K562 (cell line): ENCODE results near the gene ELMO1. TPM values are rescaled to one million over a fixed set of nuclear protein-coding genes. Genes with fewer than 3 reads are reported as not detected.

Experiments
- ATAC-seq: fragments of 200-7000 bp; cut with Tn5 transposase; 3 replicates; pipeline ENCODE4 v1.9.1; 2020; ENCODE audit warnings: moderate library complexity
- BruUV-seq: library from RNA; stranded (reverse); fragments of 400-500 nt; replicated peaks from 2 replicates; lab custom pipeline; 2021; lab: Mats Ljungman, UMichigan
- CTCF ChIA-PET: fragments of 300-600 bp; formaldehyde crosslinking; extraction: SDS; loops from one replicate; lab custom pipeline; 2021; ENCODE audit warnings: low intra/inter-chr PET ratio; lab: Yijun Ruan, JAX
- POLR2A ChIA-PET: fragments of 300-600, 350-650 bp; sonication (Branson Sonifier 250); formaldehyde crosslinking; extraction: SDS; loops from one replicate; lab custom pipeline; 2021; ENCODE audit warnings: antibody characterized with exemption, inconsistent platforms; lab: Yijun Ruan, JAX
- DNase-seq, 4 experiments: peaks; one replicate each; pipeline versions ENCODE4 v3.0.0 to v3.0.0-alpha.2; 2011 to 2018; ENCODE audit warnings: low spot score in 3 of 4, mixed read lengths in 3 of 4; ENCODE audit errors: extremely low read depth in 1 of 4
- FAIRE-seq: peaks from 2 replicates; lab custom pipeline; 2011; peaks lifted over from hg19 to GRCh38; lab: Jason Lieb, UNC
- H2AFZ ChIP-seq: 2 replicates; pipeline ENCODE4 v1.6.0; 2011; ENCODE audit warnings: low read depth, low read length, control low read depth, inconsistent platforms
- H3K27ac ChIP-seq: fragments of 200-600 bp; 3 replicates; pipeline ENCODE4 v1.8.0; 2011; ENCODE audit warnings: low read depth, mild to moderate bottlenecking, control low read depth, inconsistent platforms, low read length, moderate library complexity, mixed read lengths; ENCODE audit errors: extremely low read depth
- H3K27me3 ChIP-seq, 2 experiments: fragments of 300-600 bp in 1 of 2; 2 replicates in 1 of 2; 3 replicates in 1 of 2; pipeline versions ENCODE4 v1.6.0 to v1.8.0; 2011; ENCODE audit warnings: inconsistent platforms in 2 of 2, low read length in 2 of 2, mild to moderate bottlenecking in 1 of 2, mixed read lengths in 1 of 2, moderate library complexity in 1 of 2; ENCODE audit not compliant: control insufficient read depth in 2 of 2, insufficient read depth in 2 of 2
- H3K36me3 ChIP-seq: fragments of 300-600 bp; 3 replicates; pipeline ENCODE4 v1.8.0; 2011; ENCODE audit warnings: mild to moderate bottlenecking, low read length, inconsistent platforms; ENCODE audit not compliant: control insufficient read depth, insufficient read depth
- H3K4me1 ChIP-seq, 2 experiments: fragments of 200-600 bp in 1 of 2; replicated peaks in 1 of 2; 2 replicates in 1 of 2; 3 replicates in 1 of 2; pipeline versions ENCODE4 v1.5.1 to v1.8.0; 2011; ENCODE audit warnings: inconsistent platforms in 2 of 2, low read length in 2 of 2, mild to moderate bottlenecking in 1 of 2, mixed read lengths in 1 of 2, moderate library complexity in 1 of 2; ENCODE audit not compliant: control insufficient read depth in 2 of 2, insufficient read depth in 2 of 2
- H3K4me2 ChIP-seq: 2 replicates; pipeline ENCODE4 v1.6.1; 2011; ENCODE audit warnings: low read length, control low read depth, inconsistent platforms, mixed read lengths; ENCODE audit not compliant: insufficient read depth
- H3K4me3 ChIP-seq: fragments of 200-600 bp; sonication (generic), shearing (Covaris generic); 2 replicates; pipeline ENCODE4 v1.5.1; 2016; ENCODE audit warnings: control low read depth, inconsistent platforms
- H3K79me2 ChIP-seq: fragments of 200-600 bp; 3 replicates; pipeline ENCODE4 v1.8.0; 2011; ENCODE audit warnings: low read length, inconsistent platforms; ENCODE audit not compliant: control insufficient read depth, insufficient read depth
- H3K9ac ChIP-seq, 2 experiments: 2 replicates each; pipeline versions ENCODE4 v1.6.0 to v1.6.1; 2011; ENCODE audit warnings: low read depth in 2 of 2, low read length in 2 of 2, control low read depth in 1 of 2, inconsistent platforms in 1 of 2, mild to moderate bottlenecking in 1 of 2, mixed read lengths in 1 of 2; ENCODE audit not compliant: insufficient read depth in 1 of 2
- H3K9me1 ChIP-seq: one replicate; pipeline ENCODE4 v1.6.0; 2011; ENCODE audit warnings: inconsistent platforms, mild to moderate bottlenecking, low read length, moderate library complexity; ENCODE audit not compliant: control insufficient read depth, insufficient read depth
- H3K9me3 ChIP-seq: replicated peaks from 2 replicates; pipeline ENCODE4 v1.5.1; 2011; ENCODE audit warnings: low read depth, low read length, inconsistent platforms; ENCODE audit not compliant: control insufficient read depth, insufficient read depth
- H4K20me1 ChIP-seq: replicated peaks from 2 replicates; pipeline ENCODE4 v1.6.1; 2011; ENCODE audit warnings: low read length, inconsistent platforms, mixed read lengths; ENCODE audit not compliant: control insufficient read depth, insufficient read depth
- ADNP ChIP-seq: fragments of 200-800 bp; sonication (Bioruptor generic); IDR thresholded peaks from 2 replicates; pipeline ENCODE4 v1.6.1; 2016; ENCODE audit warnings: missing genetic modification characterization, missing compliant biosample characterization
- CAMTA2 ChIP-seq: fragments of 250-450 bp; sonication (Bioruptor Pico); conservative IDR thresholded peaks from 2 replicates; pipeline ENCODE4 v1.5.1; 2022
- CHD1 ChIP-seq: fragments of 200-600 bp; sonication (generic); IDR thresholded peaks from one replicate; pipeline ENCODE4 v1.6.1; 2012; ENCODE audit warnings: mild to moderate bottlenecking, moderate library complexity, low read length, inconsistent platforms
- ELF1 ChIP-seq: fragments of 200-800 bp; sonication (Bioruptor generic); IDR thresholded peaks from 2 replicates; pipeline ENCODE4 v1.6.1; 2016; ENCODE audit warnings: missing genetic modification characterization, missing compliant biosample characterization
- FOXO4 ChIP-seq: fragments of 450-650 bp; formaldehyde crosslinking; IDR thresholded peaks from 2 replicates; pipeline ENCODE4 v1.4.0; 2020; ENCODE audit warnings: mild to moderate bottlenecking, moderate library complexity
- GATAD2A ChIP-seq: fragments of 450-650 bp; IDR thresholded peaks from 2 replicates; pipeline ENCODE4 v1.6.1; 2017
- HLTF ChIP-seq: fragments of 450-650 bp; IDR thresholded peaks from 2 replicates; pipeline ENCODE4 v1.6.1; 2016
- JUN ChIP-seq, 2 experiments: sonication (generic) in 1 of 2; formaldehyde crosslinking in 1 of 2; IDR thresholded peaks; 2 replicates each; pipeline versions ENCODE4 v1.6.1 to v1.8.0; 2012 to 2022; ENCODE audit warnings: borderline replicate concordance in 2 of 2, mild to moderate bottlenecking in 2 of 2, improper control_type of control experiment in 1 of 2, low read depth in 1 of 2, low read length in 1 of 2, missing genetic modification reagents in 1 of 2
- NEUROD1 ChIP-seq: fragments of 150-350 bp; IDR thresholded peaks from 2 replicates; pipeline ENCODE4 v1.6.1; 2014; ENCODE audit warnings: borderline replicate concordance, low read length, low read depth; ENCODE audit not compliant: partially characterized antibody
- PHF20 ChIP-seq: fragments of 450-650 bp; IDR thresholded peaks from 2 replicates; pipeline ENCODE4 v1.6.1; 2018; ENCODE audit not compliant: partially characterized antibody
- POLR2G ChIP-seq: fragments of 200-400 bp; formaldehyde crosslinking; IDR thresholded peaks from 2 replicates; pipeline ENCODE4 v1.6.1; 2017; ENCODE audit warnings: low read depth, mild to moderate bottlenecking, antibody characterized with exemption, low read length, moderate library complexity
- PRPF4 ChIP-seq: fragments of 200-400 bp; formaldehyde crosslinking; IDR thresholded peaks from one replicate; pipeline ENCODE4 v1.6.1; 2017; ENCODE audit warnings: low read length, low read depth, mild to moderate bottlenecking; ENCODE audit not compliant: insufficient read depth, poor library complexity, severe bottlenecking
- SRF ChIP-seq, 2 experiments: fragments of 250-450, 450-650 bp in 1 of 2; sonication (Bioruptor Pico) in 1 of 2; sonication (generic) in 1 of 2; formaldehyde crosslinking; IDR thresholded peaks; 2 replicates each; pipeline versions ENCODE4 v1.5.0 to v1.5.1; 2020 to 2022; ENCODE audit warnings: mild to moderate bottlenecking in 1 of 2, missing genetic modification reagents in 1 of 2
- TRIM25 ChIP-seq: fragments of 450-650 bp; IDR thresholded peaks from 2 replicates; pipeline ENCODE4 v1.7.0; 2016; ENCODE audit warnings: borderline replicate concordance
- ZNF551 ChIP-seq: fragments of 250-450 bp; sonication (Bioruptor Pico); IDR thresholded peaks from 2 replicates; pipeline ENCODE4 v1.5.0; 2021; ENCODE audit warnings: mild to moderate bottlenecking, moderate library complexity
- ZNF561 ChIP-seq: fragments of 450-650 bp; formaldehyde crosslinking; conservative IDR thresholded peaks from 2 replicates; pipeline ENCODE4 v1.4.0; 2020; ENCODE audit warnings: mild to moderate bottlenecking, moderate library complexity
- WGBS: fragments of 100-300 bp; shearing (Covaris generic); methylation state at CpG from one replicate; pipeline ENCODE4 v1.1.6; 2016; ENCODE audit warnings: low coverage, mixed read lengths; ENCODE audit not compliant: insufficient coverage; ENCODE audit errors: missing lambda C conversion rate; 5-methylcytosine and 5-hydroxymethylcytosine counted together
- in situ Hi-C: fragments of 300-500 bp; cut with MboI; formaldehyde crosslinking; loops from 4 replicates; pipeline ENCODE4 v1.15.0; 2018; ENCODE audit warnings: inconsistent platforms, mixed read lengths
- intact Hi-C: fragments of 100-400 bp; cut with micrococcal nuclease; formaldehyde crosslinking; loops from 2 replicates; pipeline ENCODE4 v1.14.2; 2022
- polyA plus RNA-seq, 8 experiments: library from polyadenylated mRNA; depleted of rRNA in 4 of 8; stranded (reverse) in 5 of 8; unstranded in 3 of 8; fragments of >200 nt; fragmentation: Nextera tagmentation in 2 of 8; fragmentation: Illumina TruSeq in 1 of 8; extraction: Ambion mirVana in 2 of 8; extraction: Trizol in 1 of 8; gene quantifications; 2 replicates each; pipeline versions ENCODE4 v1.2.1 to v1.2.3, GENCODE V29; 2011 to 2014; ENCODE audit warnings: inconsistent platforms in 1 of 8, missing spikeins in 1 of 8
- total RNA-seq, 7 experiments: library from RNA; depleted of rRNA in 6 of 7; stranded (reverse); fragments of >200 nt in 6 of 7; fragmentation: Illumina TruSeq in 2 of 7; extraction: Trizol in 2 of 7; gene quantifications; 2 replicates each; pipeline versions ENCODE4 v1.2.1 to v1.2.3, GENCODE V29; 2011 to 2021; ENCODE audit warnings: low replicate concordance in 1 of 7

ELMO1 gene
- total and polyA plus RNA-seq, 9 of the 15 experiments (the other 6 are each of a cell fraction or from before 2014, with no cell fraction given), result 0.36 to 7.2 (median 3.6) TPM

- DNase-seq, result no peak
- no peak overlapping the region for H3K4me2 ChIP-seq
- no peaks in the 10 kb centered on the region for H3K27me3 ChIP-seq
- no peak for ATAC-seq
- no peaks in the 10 kb centered on the region for H3K9me1 ChIP-seq
- FAIRE-seq, result no peak
- no peak overlapping the region for H2AFZ ChIP-seq
- no peaks in the 10 kb centered on the region for H4K20me1 ChIP-seq
- no peak overlapping the region for H3K9ac ChIP-seq
- intact Hi-C loops (no loop called here), in situ Hi-C loops (no loop called here)
- no peaks in the 10 kb centered on the region for H3K79me2 ChIP-seq
- no peak overlapping the region for H3K4me3 ChIP-seq
- no peaks in the 10 kb centered on the region for H3K36me3 ChIP-seq
- H3K4me1 ChIP-seq, result peaks cover 0 to 6% of the 10 kb centered on the region in 2 experiments; a peak in 1 of 5 replicates
- no TSS peak for BruUV-seq
- CTCF ChIA-PET, result no interaction called here
- 8% methylated on average over 5 of the region's 5 CpGs for WGBS
- no peak overlapping the region for H3K27ac ChIP-seq
- POLR2A ChIA-PET, result no interaction called here
- H3K9me3 ChIP-seq, result no peaks in the 10 kb centered on the region
- TF ChIP-seq ADNP (tag) (no peak), CHD1 (no peak), SRF (CRISPR knock-in tag; IDR thresholded peaks at IDR 0.05) (no peak), GATAD2A (no peak), JUN (IDR thresholded peaks at IDR 0.05; ENCODE audit: borderline replicate concordance, low read depth, low read length) (no peak), JUN (CRISPR knock-in tag; IDR thresholded peaks at IDR 0.05; ENCODE audit: borderline replicate concordance) (no peak), ZNF561 (CRISPR knock-in tag) (no peak), FOXO4 (CRISPR knock-in tag) (no peak), ELF1 (tag) (no peak), HLTF (no peak), POLR2G (no peak), CAMTA2 (CRISPR knock-in tag) (no peak), NEUROD1 (no peak), PHF20 (no peak), TRIM25 (no peak), PRPF4 (no peak), ZNF551 (CRISPR knock-in tag) (no peak)
These were observed 419.7 kb downstream of the ELMO1 start for GRCh38 chr7:37028909-37029440.
